ENCODE measurements around the gene IL11RA.

The IL11RA gene

DNA sequence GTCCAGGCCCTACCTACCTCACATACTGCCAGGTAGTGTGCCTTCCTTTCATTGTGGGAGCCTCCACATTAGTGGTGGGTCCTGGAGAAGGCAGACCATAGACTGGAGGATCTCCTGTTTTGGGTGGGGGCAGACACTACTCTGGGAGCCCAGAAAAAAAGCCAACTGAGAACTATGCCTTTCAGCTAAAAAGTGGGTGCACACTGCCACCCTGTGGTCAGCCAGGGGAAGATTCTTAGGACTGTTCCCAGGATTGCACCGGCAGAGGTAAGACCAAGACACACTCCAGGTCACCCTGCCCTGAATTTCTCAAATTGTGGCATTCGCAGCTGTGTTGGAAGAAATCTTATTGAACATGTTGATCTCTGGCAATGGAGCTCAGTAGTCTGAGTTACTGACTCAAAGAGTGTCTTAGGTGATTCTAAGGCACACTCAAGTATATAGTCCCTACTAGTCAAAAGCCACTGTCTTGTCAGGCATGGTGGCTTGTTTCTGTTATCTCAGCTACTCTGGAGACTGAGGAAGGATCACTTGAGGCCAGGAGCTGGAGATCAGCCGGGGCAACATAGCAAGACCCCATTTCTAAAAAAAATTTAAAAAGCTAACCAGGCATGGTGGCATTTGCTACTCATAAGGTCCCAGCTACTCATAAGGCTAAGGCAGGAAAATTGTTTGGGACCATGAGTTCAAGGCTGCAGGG, 18.0 kb upstream of the IL11RA start:
- Histone ChIP-seq H3K27me3 (replicated peaks; ENCODE audit: control insufficient read depth, insufficient read depth, low read length) (peaks cover 2% of the 10 kb centered on the region; the same call in 1 of the 2 replicates), H3K4me3 (replicated peaks; ENCODE audit: low read depth, low read length) (no peak overlapping the region), H3K36me3 (ENCODE audit: control insufficient read depth, insufficient read depth, low read length) (no peaks in the 10 kb centered on the region; the same call in 1 of the 2 replicates)
- DNase-seq (ENCODE audit: extremely low read depth, insufficient read length) = no peak
- TF ChIP-seq CTCF (IDR thresholded peaks at IDR 0.05; ENCODE audit: insufficient read depth, low read length, poor library complexity, severe bottlenecking) = peak; percentile 86

DNA sequence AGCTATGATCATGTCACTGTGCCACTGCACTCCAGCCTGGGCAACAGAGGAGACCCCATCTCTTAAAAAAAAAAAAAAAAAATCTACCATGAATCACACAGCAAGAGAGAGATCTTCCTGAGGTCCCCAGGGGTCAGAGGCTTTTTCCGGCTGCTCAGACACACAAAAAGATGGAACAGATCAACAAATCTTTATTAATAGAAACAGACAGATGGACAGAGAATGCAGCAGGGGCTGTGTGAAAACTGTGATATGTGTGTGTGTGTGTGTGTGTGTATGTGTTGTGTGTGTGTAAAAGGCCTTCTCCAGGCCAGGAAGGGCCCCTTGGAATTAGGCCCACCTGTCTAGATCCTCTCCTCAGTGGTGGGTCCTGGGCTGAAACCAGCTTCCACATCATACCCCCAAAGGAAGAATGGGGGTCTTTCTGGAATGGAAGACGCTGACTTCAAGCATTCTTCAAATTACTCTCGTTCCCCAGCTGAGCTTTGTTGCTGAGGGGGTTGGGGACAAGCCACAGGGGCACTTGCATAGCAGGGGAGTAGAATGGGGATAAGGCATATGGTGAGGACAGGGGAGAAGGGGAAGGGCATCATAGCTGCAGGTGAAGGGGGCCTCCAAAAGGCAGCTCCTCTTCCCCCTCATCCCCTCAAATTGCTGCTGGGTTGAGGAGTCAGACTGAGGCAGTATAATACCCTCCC, 17.3 kb upstream of the IL11RA start:
- H3K36me3 ChIP-seq (ENCODE audit: control insufficient read depth, insufficient read depth, low read length) = no peaks in the 10 kb centered on the region; the same call in 1 of the 2 replicates
- no peaks in the 10 kb centered on the region for H3K27me3 ChIP-seq (replicated peaks; ENCODE audit: control insufficient read depth, insufficient read depth, low read length)
- DNase-seq (ENCODE audit: extremely low read depth, insufficient read length) = no peak
- TF ChIP-seq CTCF (IDR thresholded peaks at IDR 0.05; ENCODE audit: insufficient read depth, low read length, poor library complexity, severe bottlenecking) = no peak
- H3K4me3 ChIP-seq (replicated peaks; ENCODE audit: low read depth, low read length) = no peak overlapping the region

DNA sequence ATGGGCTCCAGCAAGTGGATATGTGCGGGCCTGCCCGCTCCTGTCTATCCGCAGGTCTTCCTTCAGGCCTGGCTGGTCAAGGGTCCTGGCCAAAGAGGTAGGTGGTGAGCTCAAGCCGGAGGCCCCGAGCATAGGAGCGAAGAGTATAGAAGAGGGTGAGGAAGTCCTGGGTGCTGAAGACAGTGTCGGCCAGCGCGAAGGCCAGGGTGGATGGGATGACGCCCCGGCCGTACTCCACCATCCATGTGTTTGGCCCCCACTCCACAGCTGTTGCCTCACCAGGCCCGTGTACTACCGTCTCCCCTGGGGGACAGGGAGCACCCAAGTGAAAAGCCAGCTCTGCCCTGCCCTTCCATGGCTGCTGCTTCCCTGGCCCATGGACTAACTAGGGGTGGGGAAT, 16.4 kb upstream of the IL11RA start:
- H3K27me3 ChIP-seq (replicated peaks; ENCODE audit: control insufficient read depth, insufficient read depth, low read length) = no peaks in the 10 kb centered on the region
- no peak for DNase-seq (ENCODE audit: extremely low read depth, insufficient read length)
- H3K36me3 ChIP-seq (ENCODE audit: control insufficient read depth, insufficient read depth, low read length) = no peaks in the 10 kb centered on the region; the same call in 1 of the 2 replicates
- TF ChIP-seq CTCF (IDR thresholded peaks at IDR 0.05; ENCODE audit: insufficient read depth, low read length, poor library complexity, severe bottlenecking) = no peak
- H3K4me3 ChIP-seq (replicated peaks; ENCODE audit: low read depth, low read length) = no peak overlapping the region

DNA sequence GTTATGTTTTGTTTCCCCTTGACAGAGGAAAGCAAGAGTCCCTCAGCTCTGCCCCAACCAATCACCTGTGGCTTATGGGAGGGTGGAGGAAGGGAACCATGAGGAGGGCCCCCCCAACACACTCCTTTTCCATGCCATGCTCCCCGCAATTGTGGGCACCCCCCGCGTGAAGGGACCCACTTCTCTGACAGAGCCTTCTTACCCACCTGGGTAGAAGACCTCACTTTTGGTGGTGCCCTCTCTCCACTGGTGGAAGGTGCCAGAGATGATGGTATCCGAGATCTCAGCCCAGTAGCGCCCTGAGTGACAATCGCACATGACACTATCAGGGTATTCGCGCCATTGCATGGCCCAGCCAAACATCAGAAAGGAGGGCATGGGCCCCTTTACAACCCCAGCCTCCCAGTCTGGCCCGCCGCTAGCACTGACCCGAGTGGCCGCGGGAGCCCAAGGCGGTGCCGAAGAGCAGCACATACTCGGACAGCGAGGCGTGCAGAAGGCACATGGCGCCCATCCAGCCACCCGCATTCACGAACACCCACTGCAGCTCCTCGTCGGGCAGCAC, 15.1 kb upstream of the IL11RA start:
- Histone ChIP-seq H3K36me3 (ENCODE audit: control insufficient read depth, insufficient read depth, low read length) (no peaks in the 10 kb centered on the region; the same call in 1 of the 2 replicates), H3K4me3 (replicated peaks; ENCODE audit: low read depth, low read length) (peak overlapping the region; percentile 68), H3K27me3 (replicated peaks; ENCODE audit: control insufficient read depth, insufficient read depth, low read length) (no peaks in the 10 kb centered on the region)
- no peak for DNase-seq (ENCODE audit: extremely low read depth, insufficient read length)
- TF ChIP-seq CTCF (IDR thresholded peaks at IDR 0.05; ENCODE audit: insufficient read depth, low read length, poor library complexity, severe bottlenecking) = no peak

GRCh38 chr9:34637356-34638137, 14.4 kb upstream of the IL11RA start, which contains the start of gene SIGMAR1:
Gene SIGMAR1 (minus strand): TSS chr9:34637787. CDS start chr9:34637697, 90 bp downstream.
- DNase-seq (ENCODE audit: extremely low read depth, insufficient read length) = peak; percentile 96
- no peak for TF ChIP-seq CTCF (IDR thresholded peaks at IDR 0.05; ENCODE audit: insufficient read depth, low read length, poor library complexity, severe bottlenecking)

More at GRCh38 chr9:34637356-34638137, 14.4 kb upstream of the IL11RA start, which contains the start of gene SIGMAR1:
- no peaks in the 10 kb centered on the region; the same call in 1 of the 2 replicates for H3K36me3 ChIP-seq (ENCODE audit: control insufficient read depth, insufficient read depth, low read length)
- H3K4me3 ChIP-seq (replicated peaks; ENCODE audit: low read depth, low read length) = peak within 1 kb of the TSS; percentile 68
- H3K27me3 ChIP-seq (replicated peaks; ENCODE audit: control insufficient read depth, insufficient read depth, low read length) = no peaks in the 10 kb centered on the region

Measured in GM06990 (cell line).